ENCODE data around the gene MGAT4A. TPM values are rescaled to one million over a fixed set of nuclear protein-coding genes. Genes with fewer than 3 reads are reported as not detected.

MGAT4A gene
- total and polyA plus RNA-seq, 2 of the 13 experiments (the other 11 are each of a cell fraction or from before 2014, with no cell fraction given), result 47.2 to 90.9 TPM

DNA sequence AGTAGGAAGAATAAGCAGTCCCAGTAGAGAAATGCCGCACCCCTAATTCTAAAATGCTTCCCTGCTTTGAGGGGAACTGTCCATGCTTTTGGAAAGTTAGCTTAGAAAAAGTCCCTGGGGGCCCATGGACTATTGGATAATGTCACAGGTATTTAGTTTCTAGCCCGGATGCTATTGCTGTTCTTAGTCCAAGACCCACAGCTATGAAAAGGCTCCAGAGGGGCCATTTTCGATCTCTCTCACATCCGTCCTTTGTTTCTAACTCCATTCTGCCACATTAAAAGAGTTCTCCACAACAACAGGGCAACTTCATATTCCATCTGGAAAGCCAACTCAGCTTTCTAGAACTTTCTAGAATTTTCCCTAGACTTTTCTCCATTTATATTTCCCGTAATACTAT is 47.2 kb downstream of the MGAT4A start:
- 98% methylated on average over 5 of the region's 5 CpGs for WGBS (ENCODE audit: low lambda C conversion rate)
- H3K4me2 ChIP-seq (ENCODE audit: low read depth, low read length), result no peak overlapping the region
- TF ChIP-seq GABPB1 (CRISPR knock-in tag; IDR thresholded peaks at IDR 0.05), result no peak
- no peak for TF ChIP-seq HINFP (CRISPR knock-in tag; IDR thresholded peaks at IDR 0.05; ENCODE audit: low read depth)
- TF ChIP-seq FIP1L1 (IDR thresholded peaks at IDR 0.05; ENCODE audit: borderline replicate concordance, insufficient read depth, low read depth, low read length), result no peak
- TF ChIP-seq, protein P1, sequence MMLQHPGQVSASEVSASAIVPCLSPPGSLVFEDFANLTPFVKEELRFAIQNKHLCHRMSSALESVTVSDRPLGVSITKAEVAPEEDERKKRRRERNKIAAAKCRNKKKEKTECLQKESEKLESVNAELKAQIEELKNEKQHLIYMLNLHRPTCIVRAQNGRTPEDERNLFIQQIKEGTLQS (CRISPR knock-in tag; IDR thresholded peaks at IDR 0.05), result no peak
- TF ChIP-seq SP1 (IDR thresholded peaks at IDR 0.05), result no peak
- no peak for TF ChIP-seq SP1 (CRISPR knock-in tag; IDR thresholded peaks at IDR 0.05)
- no peak for TF ChIP-seq HMGA1 (CRISPR knock-in tag; conservative IDR thresholded peaks at IDR 0.05)
- TF ChIP-seq, protein P2, sequence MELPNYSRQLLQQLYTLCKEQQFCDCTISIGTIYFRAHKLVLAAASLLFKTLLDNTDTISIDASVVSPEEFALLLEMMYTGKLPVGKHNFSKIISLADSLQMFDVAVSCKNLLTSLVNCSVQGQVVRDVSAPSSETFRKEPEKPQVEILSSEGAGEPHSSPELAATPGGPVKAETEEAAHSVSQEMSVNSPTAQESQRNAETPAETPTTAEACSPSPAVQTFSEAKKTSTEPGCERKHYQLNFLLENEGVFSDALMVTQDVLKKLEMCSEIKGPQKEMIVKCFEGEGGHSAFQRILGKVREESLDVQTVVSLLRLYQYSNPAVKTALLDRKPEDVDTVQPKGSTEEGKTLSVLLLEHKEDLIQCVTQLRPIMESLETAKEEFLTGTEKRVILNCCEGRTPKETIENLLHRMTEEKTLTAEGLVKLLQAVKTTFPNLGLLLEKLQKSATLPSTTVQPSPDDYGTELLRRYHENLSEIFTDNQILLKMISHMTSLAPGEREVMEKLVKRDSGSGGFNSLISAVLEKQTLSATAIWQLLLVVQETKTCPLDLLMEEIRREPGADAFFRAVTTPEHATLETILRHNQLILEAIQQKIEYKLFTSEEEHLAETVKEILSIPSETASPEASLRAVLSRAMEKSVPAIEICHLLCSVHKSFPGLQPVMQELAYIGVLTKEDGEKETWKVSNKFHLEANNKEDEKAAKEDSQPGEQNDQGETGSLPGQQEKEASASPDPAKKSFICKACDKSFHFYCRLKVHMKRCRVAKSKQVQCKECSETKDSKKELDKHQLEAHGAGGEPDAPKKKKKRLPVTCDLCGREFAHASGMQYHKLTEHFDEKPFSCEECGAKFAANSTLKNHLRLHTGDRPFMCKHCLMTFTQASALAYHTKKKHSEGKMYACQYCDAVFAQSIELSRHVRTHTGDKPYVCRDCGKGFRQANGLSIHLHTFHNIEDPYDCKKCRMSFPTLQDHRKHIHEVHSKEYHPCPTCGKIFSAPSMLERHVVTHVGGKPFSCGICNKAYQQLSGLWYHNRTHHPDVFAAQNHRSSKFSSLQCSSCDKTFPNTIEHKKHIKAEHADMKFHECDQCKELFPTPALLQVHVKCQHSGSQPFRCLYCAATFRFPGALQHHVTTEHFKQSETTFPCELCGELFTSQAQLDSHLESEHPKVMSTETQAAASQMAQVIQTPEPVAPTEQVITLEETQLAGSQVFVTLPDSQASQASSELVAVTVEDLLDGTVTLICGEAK (IDR thresholded peaks at IDR 0.05), result no peak
- TF ChIP-seq, protein P2 (CRISPR knock-in tag; IDR thresholded peaks at IDR 0.05), result no peak
- no peak for TF ChIP-seq AGO2 (optimal IDR thresholded peaks at IDR 0.05; ENCODE audit: low read depth, low read length)

More for the DNA sequence above, 47.2 kb downstream of the MGAT4A start:
- Histone ChIP-seq H3K36me3 (replicated peaks in 1 of 2; ENCODE audit: control insufficient read depth in 1 of 2, insufficient read depth in 2 of 2, low read length in 2 of 2) (peaks cover 2 to 4% of the 10 kb centered on the region in 2 experiments; a peak in 4 of 5 replicates), H3K79me2 (ENCODE audit: insufficient read depth, low read length) (peaks cover 56% of the 10 kb centered on the region), H2AFZ (ENCODE audit: low read length) (no peak overlapping the region), H3K27me3 (ENCODE audit: control insufficient read depth in 1 of 2, insufficient read depth in 2 of 2, low read length in 2 of 2) (no peaks in the 10 kb centered on the region), H3K9me3 (ENCODE audit: low read length) (no peaks in the 10 kb centered on the region), H3K4me3 (replicated peaks in 1 of 3; ENCODE audit: insufficient read depth in 1 of 3, low read depth in 2 of 3, low read length in 3 of 3) (no peak overlapping the region), H4K20me1 (ENCODE audit: insufficient read depth, low read length) (peaks cover 5% of the 10 kb centered on the region; the same call in 1 of the 2 replicates), H3K9ac (ENCODE audit: insufficient read depth, low read depth, low read length) (no peak overlapping the region), H3K4me1 (ENCODE audit: insufficient read depth, low read length) (no peaks in the 10 kb centered on the region), H3K27ac (ENCODE audit: extremely low read length, insufficient read depth, low read length) (no peak overlapping the region)
- CTCF ChIA-PET (ENCODE audit: low intra/inter-chr PET ratio, low total read pairs), result no interaction called here
- DNase-seq (ENCODE audit: low spot score), result no peak
- intact Hi-C loops (cut with micrococcal nuclease; ENCODE audit: unreplicated experiment), result no loop called here
- POLR2A ChIA-PET, result interaction anchor here (0.8 kb wide), 1 partner anchor 24 kb away, joined by 3 read pairs; no protein-coding TSS in a partner anchor
- no peak for ATAC-seq
- BruUV-seq (replicated peaks), result no TSS peak
- FAIRE-seq, result no peak
- in situ Hi-C loops (cut with HindIII; ENCODE audit: extremely low pct_ligation_motif_present, low pct_unique_long_range_greater_than_20kb), result no loop called here
